Naive B cell (primary cell): ENCODE measurements around the gene MCM5. TPM values are rescaled to one million over a fixed set of nuclear protein-coding genes. Genes with fewer than 3 reads are reported as not detected.
"Not testable (repeated sequence)": the region's sequence is repeated elsewhere in the genome, so short reads cannot be mapped to it uniquely, and the experiment has no call there.

Experiments
- ATAC-seq, 2 donors: fragments of 150-1000 bp; cut with Tn5 transposase; 2 replicates each; pipeline ENCODE4 v1.10.0; 2021; ENCODE audit warnings: low read depth in 2 of 2, mild to moderate bottlenecking in 2 of 2, moderate library complexity in 2 of 2
- DNase-seq: peaks from one replicate; pipeline ENCODE4 v3.0.0; 2022
- H3K27ac Mint-ChIP-seq, 6 donors: one replicate each; pipeline ENCODE4 v1.8.0; 2020 to 2022; ENCODE audit warnings: mild to moderate bottlenecking in 6 of 6, mixed read lengths in 6 of 6, moderate library complexity in 5 of 6, inconsistent platforms in 2 of 6
- H3K27me3 Mint-ChIP-seq, 3 donors: one replicate each; pipeline ENCODE4 v1.8.0; 2021 to 2022; ENCODE audit warnings: mixed read lengths in 3 of 3, mild to moderate bottlenecking in 1 of 3
- H3K36me3 Mint-ChIP-seq, 2 donors: one replicate each; pipeline ENCODE4 v1.8.0; 2020 to 2022; ENCODE audit warnings: mixed read lengths in 2 of 2, inconsistent platforms in 1 of 2, mild to moderate bottlenecking in 1 of 2
- H3K4me1 Mint-ChIP-seq, 3 donors: one replicate each; pipeline ENCODE4 v1.8.0; 2020 to 2022; ENCODE audit warnings: mixed read lengths in 3 of 3, inconsistent platforms in 1 of 3, mild to moderate bottlenecking in 1 of 3, moderate library complexity in 1 of 3
- H3K4me3 Mint-ChIP-seq, 8 donors: one replicate each; pipeline ENCODE4 v1.8.0; 2020 to 2022; ENCODE audit warnings: mild to moderate bottlenecking in 8 of 8, mixed read lengths in 8 of 8, moderate library complexity in 8 of 8, inconsistent platforms in 2 of 8
- H3K9me3 Mint-ChIP-seq, 7 donors: one replicate each; pipeline ENCODE4 v1.8.0; 2020 to 2022; ENCODE audit warnings: mixed read lengths in 7 of 7, mild to moderate bottlenecking in 5 of 7, inconsistent platforms in 2 of 7, moderate library complexity in 1 of 7
- polyA plus RNA-seq, 6 donors: library from polyadenylated mRNA; unstranded; fragments of 300-500 nt; fragmentation: Illumina TruSeq; gene quantifications; one replicate each; pipeline ENCODE4 v1.2.3, GENCODE V29; 2021; ENCODE audit warnings: low read depth in 6 of 6

Gene MCM5
- polyA plus RNA-seq, 6 donors from 2014 or later, result 56.1 to 76.6 (median 64.0) TPM

DNA sequence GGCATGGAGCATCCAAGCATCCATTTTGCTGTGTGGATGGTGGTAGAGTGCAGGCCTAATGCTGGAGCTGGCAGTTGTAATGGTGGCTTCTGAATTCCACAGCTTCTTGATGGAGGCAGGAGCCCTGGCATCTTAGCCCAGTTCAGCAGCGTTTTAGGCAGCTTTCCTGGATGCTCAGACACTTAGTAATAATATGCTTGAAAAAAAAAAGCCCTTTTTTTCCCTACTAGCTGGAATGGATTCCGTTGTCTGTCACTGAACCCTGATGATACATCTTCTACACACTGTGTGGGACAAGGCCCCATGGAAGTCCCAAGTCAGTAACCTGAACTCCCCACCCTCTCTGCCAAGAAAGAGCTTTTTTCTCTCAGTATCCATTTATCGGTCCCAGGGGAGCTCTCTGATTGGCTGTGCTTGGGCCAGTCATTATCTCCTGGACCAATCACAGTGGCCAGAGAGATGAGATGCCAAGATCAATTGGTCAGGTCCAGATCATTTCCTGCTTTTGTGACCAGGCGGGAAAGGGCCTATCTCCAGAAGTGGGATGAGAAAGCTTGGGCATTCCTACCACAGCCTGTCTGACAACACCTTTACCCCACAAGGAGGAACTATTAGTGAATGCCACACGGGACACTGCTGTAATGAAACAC is 34.2 kb downstream of the MCM5 start:
- H3K27me3 Mint-ChIP-seq, result no peaks in the 10 kb centered on the region
- ATAC-seq, result no peak
- H3K4me1 Mint-ChIP-seq, result peaks cover 5 to 11% (median 5%) of the 10 kb centered on the region in 3 donors
- H3K27ac Mint-ChIP-seq, result peak overlapping the region in 3 of 6 donors; percentile 38 to 49 (median 38)
- no peak overlapping the region for H3K4me3 Mint-ChIP-seq
- no peak for DNase-seq
- peaks cover 18 to 26% of the 10 kb centered on the region in 2 donors for H3K36me3 Mint-ChIP-seq
- peaks cover 0 to 10% (median 6%) of the 10 kb centered on the region in 7 donors for H3K9me3 Mint-ChIP-seq

DNA sequence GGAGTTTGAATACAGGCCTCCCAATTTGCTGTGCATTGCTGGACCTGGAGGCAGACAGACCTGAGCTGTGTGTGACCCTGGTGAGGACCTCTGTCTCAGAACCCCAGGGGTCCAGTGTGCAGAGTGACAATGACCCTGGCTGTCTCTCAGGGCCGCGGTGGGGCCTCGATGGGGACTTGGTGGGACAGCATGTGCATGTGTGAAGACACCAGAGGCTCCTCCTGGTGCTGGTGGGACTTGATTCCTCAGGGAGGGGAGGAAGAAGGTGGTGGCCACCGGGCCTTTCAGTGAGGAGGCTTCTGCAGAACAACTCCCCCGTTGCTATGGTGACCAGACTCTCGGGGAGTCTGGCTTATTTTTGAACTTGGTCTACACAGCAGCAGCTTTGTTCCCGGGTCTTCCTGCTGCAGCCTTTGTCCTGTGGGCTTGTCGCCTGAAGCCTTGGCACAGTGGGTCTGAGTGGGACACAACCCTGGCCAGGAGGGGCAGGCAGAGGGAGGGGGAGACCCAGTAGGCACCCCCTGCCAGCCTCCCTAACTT is 35.3 kb downstream of the MCM5 start:
- no peaks in the 10 kb centered on the region for H3K27me3 Mint-ChIP-seq
- H3K9me3 Mint-ChIP-seq, result peaks cover 0 to 10% (median 6%) of the 10 kb centered on the region in 7 donors
- DNase-seq (no peak), ATAC-seq (no peak)
- H3K27ac Mint-ChIP-seq, result peak overlapping the region in 2 of 6 donors; percentile 49 to 70
- H3K36me3 Mint-ChIP-seq, result peaks cover 22 to 32% of the 10 kb centered on the region in 2 donors
- H3K4me1 Mint-ChIP-seq, result peaks cover 0 to 17% (median 3%) of the 10 kb centered on the region in 3 donors
- no peak overlapping the region for H3K4me3 Mint-ChIP-seq

GRCh38 chr22:35436421-35436820 is 36.5 kb downstream of the MCM5 start:
- no peak overlapping the region for H3K4me3 Mint-ChIP-seq
- peaks cover 0 to 10% (median 6%) of the 10 kb centered on the region in 7 donors for H3K9me3 Mint-ChIP-seq
- H3K27me3 Mint-ChIP-seq, result no peaks in the 10 kb centered on the region
- peaks cover 22 to 32% of the 10 kb centered on the region in 2 donors for H3K36me3 Mint-ChIP-seq
- no peak for ATAC-seq
- peak overlapping the region in 2 of 6 donors; percentile 22 to 26 for H3K27ac Mint-ChIP-seq
- DNase-seq, result no peak
- H3K4me1 Mint-ChIP-seq, result peaks cover 0 to 18% (median 2%) of the 10 kb centered on the region in 3 donors

- Mint-ChIP-seq H3K27ac (peak overlapping the region in 2 of 6 donors; percentile 33 to 72), H3K36me3 (peaks cover 19 to 28% of the 10 kb centered on the region in 2 donors), H3K4me1 (peaks cover 0 to 20% (median 2%) of the 10 kb centered on the region in 3 donors), H3K27me3 (no peaks in the 10 kb centered on the region), H3K9me3 (peaks cover 0 to 9% (median 4%) of the 10 kb centered on the region in 7 donors), H3K4me3 (no peak overlapping the region)
- ATAC-seq (no peak), DNase-seq (no peak)
Observed at GRCh38 chr22:35437049-35437448, 37.1 kb downstream of the MCM5 start.

GRCh38 chr22:35438673-35439364 is 38.9 kb downstream of the MCM5 start:
- not testable (repeated sequence) for H3K9me3 Mint-ChIP-seq, DNase-seq, H3K27me3 Mint-ChIP-seq, ATAC-seq, H3K27ac Mint-ChIP-seq, H3K4me3 Mint-ChIP-seq
- H3K36me3 Mint-ChIP-seq, result peaks cover 16 to 22% of the 10 kb centered on the region in 2 donors
- H3K4me1 Mint-ChIP-seq, result peaks cover 4 to 21% (median 6%) of the 10 kb centered on the region in 3 donors

GRCh38 chr22:35439365-35439717 is 39.4 kb downstream of the MCM5 start:
- Mint-ChIP-seq H3K27me3 (no peaks in the 10 kb centered on the region), H3K36me3 (peaks cover 13 to 27% of the 10 kb centered on the region in 2 donors), H3K27ac (peak overlapping the region in 1 of 6 donors; percentile 15), H3K4me3 (no peak overlapping the region), H3K4me1 (peaks cover 9 to 24% (median 9%) of the 10 kb centered on the region in 3 donors), H3K9me3 (peaks cover 0 to 8% (median under 1%) of the 10 kb centered on the region in 7 donors)
- DNase-seq, result no peak
- ATAC-seq, result no peak

GRCh38 chr22:35440129-35440528 is 40.2 kb downstream of the MCM5 start:
- no peak for ATAC-seq

DNA sequence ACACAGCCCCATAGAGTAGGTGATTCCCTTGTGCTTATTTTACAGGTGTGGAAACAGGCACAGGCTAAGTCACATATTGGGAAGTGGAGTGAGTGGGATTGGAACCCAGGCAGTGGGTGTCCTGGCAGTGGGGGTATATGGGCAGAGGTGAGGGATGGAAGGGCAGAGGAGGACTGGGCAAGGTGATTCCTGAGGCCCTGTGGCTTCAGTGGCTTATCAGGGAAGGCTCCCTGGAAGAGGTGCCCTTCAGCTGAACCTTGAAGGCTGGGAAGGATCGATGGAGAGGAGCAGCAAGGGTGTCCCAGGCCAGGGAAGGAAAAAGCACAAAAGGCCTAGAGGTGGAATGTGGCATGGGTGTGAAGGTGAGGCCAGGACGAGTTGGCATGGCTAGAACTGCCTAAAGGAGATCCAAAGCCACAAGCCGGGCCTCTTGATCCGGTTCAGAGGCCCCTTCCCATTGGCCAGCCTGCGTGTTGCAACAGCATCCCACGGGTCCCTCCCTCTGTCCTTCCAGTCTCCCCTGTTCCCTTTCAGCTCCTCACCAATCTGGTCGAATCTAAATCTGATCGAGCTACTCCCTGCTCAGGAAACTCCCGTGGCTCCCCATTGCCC is 41.7 kb downstream of the MCM5 start:
- DNase-seq, result no peak
- Mint-ChIP-seq H3K4me1 (peaks cover 9 to 22% (median 10%) of the 10 kb centered on the region in 3 donors), H3K27ac (peak overlapping the region in 1 of 6 donors; percentile 76), H3K36me3 (peaks cover 17 to 27% of the 10 kb centered on the region in 2 donors), H3K4me3 (no peak overlapping the region), H3K9me3 (peaks cover 0 to 8% (median 0%) of the 10 kb centered on the region in 7 donors), H3K27me3 (no peaks in the 10 kb centered on the region)
- no peak for ATAC-seq

More at GRCh38 chr22:35440129-35440528, 40.2 kb downstream of the MCM5 start:
- DNase-seq, result no peak
- peaks cover 0 to 8% (median 0%) of the 10 kb centered on the region in 7 donors for H3K9me3 Mint-ChIP-seq
- H3K27me3 Mint-ChIP-seq, result no peaks in the 10 kb centered on the region
- H3K36me3 Mint-ChIP-seq, result peaks cover 10 to 27% of the 10 kb centered on the region in 2 donors
- H3K4me3 Mint-ChIP-seq, result no peak overlapping the region
- H3K4me1 Mint-ChIP-seq, result peaks cover 9 to 24% (median 10%) of the 10 kb centered on the region in 3 donors
- no peak overlapping the region for H3K27ac Mint-ChIP-seq

DNA sequence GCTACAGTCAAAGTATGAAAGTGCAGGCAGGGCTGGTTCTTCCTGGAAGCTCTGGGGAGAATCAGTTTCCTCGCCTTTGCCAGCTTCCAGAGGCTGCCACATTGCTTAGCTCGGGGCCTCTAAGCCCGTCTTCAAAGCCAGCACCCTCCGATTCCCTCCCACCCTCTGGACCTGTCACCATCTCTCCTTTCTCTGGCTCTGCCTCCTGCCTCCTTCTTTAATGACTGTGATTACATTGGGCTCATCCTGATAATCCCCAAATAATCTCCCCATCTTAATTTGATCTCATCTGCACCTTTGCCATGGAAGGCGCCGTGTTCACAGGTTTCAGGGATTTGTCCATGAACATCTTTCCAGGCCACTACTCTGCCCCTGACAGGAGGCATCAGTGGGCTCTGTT is 42.5 kb downstream of the MCM5 start:
- DNase-seq (no peak), ATAC-seq (no peak)
- Mint-ChIP-seq H3K4me1 (peaks cover 9 to 21% (median 10%) of the 10 kb centered on the region in 3 donors), H3K4me3 (no peak overlapping the region), H3K9me3 (peaks cover 0 to 8% (median 0%) of the 10 kb centered on the region in 7 donors), H3K27me3 (no peaks in the 10 kb centered on the region), H3K27ac (peak overlapping the region in 1 of 6 donors; percentile 78), H3K36me3 (peaks cover 17 to 27% of the 10 kb centered on the region in 2 donors)

GRCh38 chr22:35443338-35443737 is 43.4 kb downstream of the MCM5 start:
- Mint-ChIP-seq H3K4me1 (peaks cover 15 to 24% (median 17%) of the 10 kb centered on the region in 3 donors), H3K27me3 (no peaks in the 10 kb centered on the region), H3K36me3 (peaks cover 17 to 22% of the 10 kb centered on the region in 2 donors), H3K4me3 (no peak overlapping the region), H3K27ac (peak overlapping the region in 1 of 6 donors; percentile 16), H3K9me3 (peaks cover 0 to 8% (median 0%) of the 10 kb centered on the region in 7 donors)
- no peak for DNase-seq
- ATAC-seq, result no peak

- Mint-ChIP-seq H3K27me3 (no peaks in the 10 kb centered on the region), H3K27ac (peak overlapping the region in 2 of 6 donors; percentile 57 to 60), H3K9me3 (peaks cover 0 to 1% (median 0%) of the 10 kb centered on the region in 7 donors), H3K4me1 (peaks cover 15 to 22% (median 19%) of the 10 kb centered on the region in 3 donors), H3K36me3 (peaks cover 12 to 15% of the 10 kb centered on the region in 2 donors), H3K4me3 (no peak overlapping the region)
- DNase-seq (no peak), ATAC-seq (no peak)
Observed at GRCh38 chr22:35443790-35444684, 44.1 kb downstream of the MCM5 start.

DNA sequence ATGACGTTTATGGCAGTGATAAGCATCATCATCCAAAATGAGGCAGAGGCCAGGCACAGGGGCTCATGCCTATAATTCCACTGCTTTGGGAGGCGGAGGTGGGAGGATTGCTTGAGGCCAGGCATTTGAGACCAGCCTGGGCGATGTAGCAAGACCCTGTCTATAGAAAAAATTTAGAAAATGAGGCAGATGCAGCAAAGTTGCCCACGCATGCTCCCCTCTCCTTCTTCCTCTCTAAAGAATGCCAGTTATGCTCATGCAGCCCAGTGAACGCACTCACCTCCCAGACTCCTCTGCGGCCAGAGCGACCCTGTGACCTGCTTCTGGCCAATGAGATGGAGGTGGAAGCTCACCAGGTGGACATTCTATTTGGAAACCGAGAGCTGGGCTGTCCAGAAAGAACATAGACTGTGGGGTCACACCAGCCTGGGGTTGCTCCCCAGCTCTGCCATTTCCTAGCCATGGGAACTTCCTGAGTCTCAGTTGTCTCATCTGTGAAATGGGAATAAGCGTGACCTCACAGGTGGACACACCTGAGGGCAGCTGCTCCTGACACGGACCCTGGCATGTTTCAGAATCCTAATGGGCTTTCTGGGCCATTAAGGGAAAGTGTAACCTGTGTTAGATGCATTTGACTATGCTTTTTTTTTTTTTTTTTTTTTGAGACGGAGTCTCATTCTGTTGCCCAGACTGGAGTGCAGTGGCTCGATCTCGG is 44.9 kb downstream of the MCM5 start:
- H3K4me3 Mint-ChIP-seq, result peak overlapping the region in 1 of 8 donors; percentile 3
- no peak for DNase-seq
- peaks cover 13 to 19% (median 15%) of the 10 kb centered on the region in 3 donors for H3K4me1 Mint-ChIP-seq
- peak overlapping the region in 1 of 6 donors; percentile 60 for H3K27ac Mint-ChIP-seq
- no peaks in the 10 kb centered on the region for H3K27me3 Mint-ChIP-seq
- no peak for ATAC-seq
- no peaks in the 10 kb centered on the region for H3K9me3 Mint-ChIP-seq
- peaks cover 7 to 8% of the 10 kb centered on the region in 2 donors for H3K36me3 Mint-ChIP-seq
